ENCODE data around the gene SPACA7. TPM values are rescaled to one million over a fixed set of nuclear protein-coding genes. Genes with fewer than 3 reads are reported as not detected.

Gene SPACA7
- polyA plus RNA-seq, 1 donor from 2014 or later, result not detected

DNA sequence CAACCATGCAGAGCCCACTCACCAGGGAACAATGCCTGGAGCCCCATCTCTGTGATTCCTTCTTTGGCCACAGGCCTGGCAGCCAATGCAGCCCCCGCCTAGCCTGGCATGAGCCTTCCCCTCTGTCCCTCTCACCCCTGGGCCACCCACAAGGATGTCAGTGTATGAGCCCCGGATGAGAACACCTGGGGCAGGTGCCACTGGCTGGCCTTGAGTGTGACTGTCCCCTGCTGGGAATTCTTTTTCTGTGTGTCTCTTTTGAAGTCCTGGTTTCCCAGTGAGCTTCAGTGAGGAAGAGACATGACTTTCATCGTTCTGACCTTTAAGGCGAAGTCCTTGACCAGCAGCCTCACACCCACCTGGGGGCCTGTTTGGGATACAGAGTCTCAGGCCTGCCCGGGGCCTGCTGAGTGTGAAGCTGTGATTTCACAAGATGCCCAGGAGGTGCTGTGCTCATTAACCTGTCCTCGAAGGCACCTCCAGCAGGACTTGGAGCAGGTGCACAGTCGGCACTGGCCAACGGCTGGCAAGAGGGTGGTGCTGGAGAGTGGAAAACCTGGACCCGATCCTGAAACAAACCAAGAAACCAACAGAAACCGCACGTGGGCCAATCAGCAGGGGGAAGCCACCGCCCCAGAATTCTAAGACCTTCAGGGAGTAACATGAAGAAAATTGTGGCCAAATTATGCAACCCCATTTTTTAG, 27.4 kb upstream of the SPACA7 start:
- no peaks in the 10 kb centered on the region for H3K79me2 ChIP-seq (replicated peaks; ENCODE audit: insufficient read depth, low read length)
- peak overlapping the region; percentile 81 for H3K27ac ChIP-seq (ENCODE audit: low read length)
- H3K9me2 ChIP-seq (ENCODE audit: insufficient read depth, low read length), result no peaks in the 10 kb centered on the region
- peaks cover 5% of the 10 kb centered on the region for H3F3A ChIP-seq (ENCODE audit: insufficient read depth, low read length, poor library complexity, severe bottlenecking)
- H3K9ac ChIP-seq (ENCODE audit: low read length), result no peak overlapping the region
- no peak overlapping the region for H3K4me3 ChIP-seq (ENCODE audit: low read length)
- H4K20me1 ChIP-seq (ENCODE audit: insufficient read depth), result no peaks in the 10 kb centered on the region
- H2AFZ ChIP-seq (ENCODE audit: low read depth, low read length), result no peak overlapping the region
- TF ChIP-seq EP300 (conservative IDR thresholded peaks at IDR 0.05; ENCODE audit: poor library complexity, severe bottlenecking) (no peak), POLR2AphosphoS5 (IDR thresholded peaks at IDR 0.05) (no peak), SMC3 (conservative IDR thresholded peaks at IDR 0.05; ENCODE audit: poor library complexity) (no peak), TAF1 (IDR thresholded peaks at IDR 0.05; ENCODE audit: low read depth) (no peak), EZH2 (IDR thresholded peaks at IDR 0.05; ENCODE audit: borderline replicate concordance, insufficient read depth, low read length, poor library complexity, severe bottlenecking) (no peak), RAD21 (conservative IDR thresholded peaks at IDR 0.05) (no peak), MXI1 (conservative IDR thresholded peaks at IDR 0.05; ENCODE audit: poor library complexity, severe bottlenecking) (no peak)
- TF ChIP-seq, protein P1, sequence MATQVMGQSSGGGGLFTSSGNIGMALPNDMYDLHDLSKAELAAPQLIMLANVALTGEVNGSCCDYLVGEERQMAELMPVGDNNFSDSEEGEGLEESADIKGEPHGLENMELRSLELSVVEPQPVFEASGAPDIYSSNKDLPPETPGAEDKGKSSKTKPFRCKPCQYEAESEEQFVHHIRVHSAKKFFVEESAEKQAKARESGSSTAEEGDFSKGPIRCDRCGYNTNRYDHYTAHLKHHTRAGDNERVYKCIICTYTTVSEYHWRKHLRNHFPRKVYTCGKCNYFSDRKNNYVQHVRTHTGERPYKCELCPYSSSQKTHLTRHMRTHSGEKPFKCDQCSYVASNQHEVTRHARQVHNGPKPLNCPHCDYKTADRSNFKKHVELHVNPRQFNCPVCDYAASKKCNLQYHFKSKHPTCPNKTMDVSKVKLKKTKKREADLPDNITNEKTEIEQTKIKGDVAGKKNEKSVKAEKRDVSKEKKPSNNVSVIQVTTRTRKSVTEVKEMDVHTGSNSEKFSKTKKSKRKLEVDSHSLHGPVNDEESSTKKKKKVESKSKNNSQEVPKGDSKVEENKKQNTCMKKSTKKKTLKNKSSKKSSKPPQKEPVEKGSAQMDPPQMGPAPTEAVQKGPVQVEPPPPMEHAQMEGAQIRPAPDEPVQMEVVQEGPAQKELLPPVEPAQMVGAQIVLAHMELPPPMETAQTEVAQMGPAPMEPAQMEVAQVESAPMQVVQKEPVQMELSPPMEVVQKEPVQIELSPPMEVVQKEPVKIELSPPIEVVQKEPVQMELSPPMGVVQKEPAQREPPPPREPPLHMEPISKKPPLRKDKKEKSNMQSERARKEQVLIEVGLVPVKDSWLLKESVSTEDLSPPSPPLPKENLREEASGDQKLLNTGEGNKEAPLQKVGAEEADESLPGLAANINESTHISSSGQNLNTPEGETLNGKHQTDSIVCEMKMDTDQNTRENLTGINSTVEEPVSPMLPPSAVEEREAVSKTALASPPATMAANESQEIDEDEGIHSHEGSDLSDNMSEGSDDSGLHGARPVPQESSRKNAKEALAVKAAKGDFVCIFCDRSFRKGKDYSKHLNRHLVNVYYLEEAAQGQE (IDR thresholded peaks at IDR 0.05; ENCODE audit: borderline replicate concordance), result no peak
- TF ChIP-seq, protein P2, sequence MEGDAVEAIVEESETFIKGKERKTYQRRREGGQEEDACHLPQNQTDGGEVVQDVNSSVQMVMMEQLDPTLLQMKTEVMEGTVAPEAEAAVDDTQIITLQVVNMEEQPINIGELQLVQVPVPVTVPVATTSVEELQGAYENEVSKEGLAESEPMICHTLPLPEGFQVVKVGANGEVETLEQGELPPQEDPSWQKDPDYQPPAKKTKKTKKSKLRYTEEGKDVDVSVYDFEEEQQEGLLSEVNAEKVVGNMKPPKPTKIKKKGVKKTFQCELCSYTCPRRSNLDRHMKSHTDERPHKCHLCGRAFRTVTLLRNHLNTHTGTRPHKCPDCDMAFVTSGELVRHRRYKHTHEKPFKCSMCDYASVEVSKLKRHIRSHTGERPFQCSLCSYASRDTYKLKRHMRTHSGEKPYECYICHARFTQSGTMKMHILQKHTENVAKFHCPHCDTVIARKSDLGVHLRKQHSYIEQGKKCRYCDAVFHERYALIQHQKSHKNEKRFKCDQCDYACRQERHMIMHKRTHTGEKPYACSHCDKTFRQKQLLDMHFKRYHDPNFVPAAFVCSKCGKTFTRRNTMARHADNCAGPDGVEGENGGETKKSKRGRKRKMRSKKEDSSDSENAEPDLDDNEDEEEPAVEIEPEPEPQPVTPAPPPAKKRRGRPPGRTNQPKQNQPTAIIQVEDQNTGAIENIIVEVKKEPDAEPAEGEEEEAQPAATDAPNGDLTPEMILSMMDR (IDR thresholded peaks at IDR 0.05; ENCODE audit: poor library complexity, severe bottlenecking), result no peak
- H3K9me3 ChIP-seq (ENCODE audit: low read length), result no peaks in the 10 kb centered on the region
- no peak overlapping the region for H3K4me2 ChIP-seq (ENCODE audit: low read length)
- H3K27me3 ChIP-seq (ENCODE audit: insufficient read depth, low read depth, low read length), result no peaks in the 10 kb centered on the region
- H3K36me3 ChIP-seq (ENCODE audit: insufficient read depth, low read length), result no peaks in the 10 kb centered on the region

DNA sequence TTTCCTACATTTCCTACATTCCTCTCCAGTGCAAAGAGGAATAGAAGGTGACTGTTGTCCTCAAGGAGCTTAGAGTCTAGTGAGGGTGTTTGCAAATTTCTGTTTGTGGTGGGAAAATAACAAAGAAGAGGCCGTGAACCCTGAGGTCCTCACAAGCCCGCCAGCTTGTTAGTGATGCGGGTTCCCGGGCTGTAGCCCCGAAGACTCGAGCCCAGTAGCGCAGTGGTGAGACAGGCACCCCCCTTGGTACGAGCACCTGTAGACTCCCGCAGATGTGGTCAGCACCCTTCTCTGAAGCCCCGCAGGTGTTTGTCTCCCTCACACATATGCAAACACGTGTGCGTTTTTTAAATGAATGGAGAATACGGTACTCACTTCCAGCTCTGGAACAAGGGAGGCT, 26.5 kb upstream of the SPACA7 start:
- TF ChIP-seq, protein P2 (IDR thresholded peaks at IDR 0.05; ENCODE audit: poor library complexity, severe bottlenecking), result no peak
- TF ChIP-seq TAF1 (IDR thresholded peaks at IDR 0.05; ENCODE audit: low read depth), result no peak
- TF ChIP-seq POLR2AphosphoS5 (IDR thresholded peaks at IDR 0.05), result no peak
- no peak for TF ChIP-seq MXI1 (conservative IDR thresholded peaks at IDR 0.05; ENCODE audit: poor library complexity, severe bottlenecking)
- no peak for TF ChIP-seq RAD21 (conservative IDR thresholded peaks at IDR 0.05)
- TF ChIP-seq SMC3 (conservative IDR thresholded peaks at IDR 0.05; ENCODE audit: poor library complexity), result no peak
- no peak for TF ChIP-seq EZH2 (IDR thresholded peaks at IDR 0.05; ENCODE audit: borderline replicate concordance, insufficient read depth, low read length, poor library complexity, severe bottlenecking)
- TF ChIP-seq EP300 (conservative IDR thresholded peaks at IDR 0.05; ENCODE audit: poor library complexity, severe bottlenecking), result no peak
- TF ChIP-seq, protein P1 (IDR thresholded peaks at IDR 0.05; ENCODE audit: borderline replicate concordance), result no peak
- H3K27me3 ChIP-seq (ENCODE audit: insufficient read depth, low read depth, low read length), result no peaks in the 10 kb centered on the region
- H3K4me3 ChIP-seq (ENCODE audit: low read length), result no peak overlapping the region
- H3K9me2 ChIP-seq (ENCODE audit: insufficient read depth, low read length), result no peaks in the 10 kb centered on the region
- no peaks in the 10 kb centered on the region for H4K20me1 ChIP-seq (ENCODE audit: insufficient read depth)
- H3K4me2 ChIP-seq (ENCODE audit: low read length), result no peak overlapping the region
- H3K27ac ChIP-seq (ENCODE audit: low read length), result no peak overlapping the region
- no peak overlapping the region for H2AFZ ChIP-seq (ENCODE audit: low read depth, low read length)
- no peaks in the 10 kb centered on the region for H3K36me3 ChIP-seq (ENCODE audit: insufficient read depth, low read length)
- peaks cover under 1% of the 10 kb centered on the region for H3F3A ChIP-seq (ENCODE audit: insufficient read depth, low read length, poor library complexity, severe bottlenecking)
- no peak overlapping the region for H3K9ac ChIP-seq (ENCODE audit: low read length)
- no peaks in the 10 kb centered on the region for H3K79me2 ChIP-seq (replicated peaks; ENCODE audit: insufficient read depth, low read length)
- H3K9me3 ChIP-seq (ENCODE audit: low read length), result no peaks in the 10 kb centered on the region
